Adrenal gland (tissue), 12 donors: Measurements from ENCODE around the gene GPR45. TPM values are rescaled to one million over a fixed set of nuclear protein-coding genes. Genes with fewer than 3 reads are reported as not detected.

ENCODE experiments used
- DNase-seq, 7 donors: peaks; one replicate each; pipeline ENCODE4 v3.0.0-alpha.2; 2019 to 2020
- H3K27ac ChIP-seq, 5 donors: fragments of 200-600 bp; sonication (generic) in 4 of 5; 1 replicate in 3 of 5; 2 replicates in 2 of 5; pipeline versions ENCODE4 v1.5.1 to v1.8.0; 2016 to 2020; ENCODE audit warnings: mild to moderate bottlenecking in 1 of 5
- H3K27me3 ChIP-seq: fragments of 200-600 bp; 2 replicates; pipeline ENCODE4 v1.8.0; 2021
- H3K36me3 ChIP-seq, 2 donors: fragments of 200-600 bp; replicated peaks in 1 of 2; 1 replicate in 1 of 2; 2 replicates in 1 of 2; pipeline versions ENCODE4 v1.5.1 to v1.8.0; 2018 to 2022
- H3K4me1 ChIP-seq, 2 donors: fragments of 200-600 bp; replicated peaks in 1 of 2; 1 replicate in 1 of 2; 2 replicates in 1 of 2; pipeline versions ENCODE4 v1.5.1 to v1.8.0; 2018 to 2021
- H3K4me3 ChIP-seq, 4 donors: fragments of 200-600 bp; sonication (generic) in 3 of 4; one replicate each; pipeline ENCODE4 v1.5.1; 2016 to 2018
- H3K9me3 ChIP-seq, 3 donors: fragments of 200-600 bp; sonication (generic) in 1 of 3; replicated peaks in 1 of 3; 1 replicate in 2 of 3; 2 replicates in 1 of 3; pipeline versions ENCODE4 v1.5.1 to v1.8.0; 2016 to 2021
- CTCF ChIP-seq, 6 experiments: fragments of 450-650 bp in 4 of 6; fragments of 200-600 bp in 2 of 6; sonication (generic) in 1 of 6; IDR thresholded peaks; 1 replicate in 5 of 6; 2 replicates in 1 of 6; pipeline versions ENCODE4 v1.5.1 to v1.8.0; 2016 to 2021; ENCODE audit warnings: antibody characterized with exemption in 6 of 6, mild to moderate bottlenecking in 2 of 6, moderate library complexity in 1 of 6
- POLR2A ChIP-seq, 2 donors: fragments of 450-650 bp; IDR thresholded peaks; one replicate each; pipeline ENCODE4 v1.6.1; 2017; ENCODE audit warnings: antibody characterized with exemption in 2 of 2, mild to moderate bottlenecking in 2 of 2, moderate library complexity in 1 of 2
- WGBS, 4 donors: extraction: QIAGEN DNeasy Blood & Tissue Kit in 2 of 4; methylation state at CpG; one replicate each; pipeline versions ENCODE4 v1.1.5 to v1.1.7; 2013 to 2017; 5-methylcytosine and 5-hydroxymethylcytosine counted together
- intact Hi-C, 2 donors: fragments of 100-400 bp; cut with DNase I; formaldehyde crosslinking; loops; one replicate each; pipeline versions ENCODE4 v1.14.1 to v1.15.0; 2022 to 2023
- polyA plus RNA-seq, 3 donors: library from polyadenylated mRNA; stranded (reverse); fragments of 200-250 nt in 2 of 3; fragments of 350-450 nt in 1 of 3; fragmentation: Illumina TruSeq in 1 of 3; extraction: RNeasy Lipid Tissue Mini Kit (QIAGEN cat#74804) in 1 of 3; gene quantifications; one replicate each; pipeline ENCODE4 v1.2.3, GENCODE V29; 2013 to 2014
- total RNA-seq, 9 donors: library from RNA; depleted of rRNA in 4 of 9; stranded (reverse); fragments of >200 nt in 4 of 9; fragments of 120-200 nt in 1 of 9; fragmentation: NEBNext Ultra II Directional in 1 of 9; extraction: Animal tissue kit (Norgen Biotek cat#: 25700) in 1 of 9; gene quantifications; one replicate each; pipeline versions ENCODE4 v1.1.0 to v1.2.4, GENCODE V29; 2013 to 2023
- donor health status: healthy with polysubstance abuse.
- donor health status: Bipolar disorder and iron deficiency.
- donor health status: DM: yes; HTN: yes; CAD: no.
- donor health status: DM: no; HTN: no; CAD: no.
- donor health status: DM: no; HTN: no; CAD: no.
- donor health status: DM: yes; HTN: yes; CAD: no.

The GPR45 gene
- total and polyA plus RNA-seq, 12 donors: 0.14 TPM; not detected in 11

GRCh38 chr2:105220604-105221003, 20.9 kb upstream of the GPR45 start:
- Histone ChIP-seq H3K4me1 (no peaks in the 10 kb centered on the region), H3K27me3 (no peaks in the 10 kb centered on the region), H3K4me3 (no peak overlapping the region), H3K9me3 (no peaks in the 10 kb centered on the region), H3K36me3 (no peaks in the 10 kb centered on the region), H3K27ac (no peak overlapping the region)
- intact Hi-C loops: no loop called here
- TF ChIP-seq POLR2A (IDR thresholded peaks at IDR 0.05): no peak
- TF ChIP-seq CTCF (IDR thresholded peaks at IDR 0.05): no peak
- no peak for DNase-seq
- 74 to 88% (median 85%) methylated on average over 3 of the region's 3 CpGs for WGBS, 4 donors

GRCh38 chr2:105224444-105224843, 17.1 kb upstream of the GPR45 start:
- no peak for TF ChIP-seq CTCF (IDR thresholded peaks at IDR 0.05)
- no peak for TF ChIP-seq POLR2A (IDR thresholded peaks at IDR 0.05)
- intact Hi-C loops: no loop called here

DNA sequence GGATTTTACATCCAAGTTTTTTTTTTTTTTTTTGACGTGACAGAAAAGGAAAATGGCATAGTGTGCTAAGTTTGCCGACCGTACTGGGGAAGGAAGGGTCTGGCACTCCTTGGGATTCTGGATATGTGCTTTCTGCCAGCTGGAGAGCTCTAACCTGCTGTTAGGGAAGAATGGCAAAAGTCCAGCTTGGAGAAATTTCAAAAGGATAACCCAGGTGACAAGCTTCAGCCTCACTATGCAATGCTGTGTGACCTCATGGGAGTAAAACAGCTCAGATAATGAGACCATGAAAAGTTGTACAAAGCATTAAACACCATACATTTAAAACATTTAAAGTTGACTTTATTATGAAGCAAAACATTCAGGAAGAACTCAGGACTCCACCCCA, 10.3 kb upstream of the GPR45 start:
- Histone ChIP-seq H3K4me3 (no peak overlapping the region), H3K36me3 (no peaks in the 10 kb centered on the region), H3K27ac (no peak overlapping the region), H3K9me3 (no peaks in the 10 kb centered on the region), H3K27me3 (no peaks in the 10 kb centered on the region), H3K4me1 (peaks cover 0 to 10% of the 10 kb centered on the region in 2 donors)
- WGBS, 4 donors: 72 to 95% (median 81%) methylated on average over 3 of the region's 3 CpGs
- no peak for TF ChIP-seq CTCF (IDR thresholded peaks at IDR 0.05)
- no peak for TF ChIP-seq POLR2A (IDR thresholded peaks at IDR 0.05)
- DNase-seq: no peak
- intact Hi-C loops: loop anchor here in 1 of 2 donors (5.0 kb wide), 1 partner anchor 114 kb away; no protein-coding TSS in a partner anchor

More at GRCh38 chr2:105224444-105224843, 17.1 kb upstream of the GPR45 start:
- Histone ChIP-seq H3K4me1 (no peaks in the 10 kb centered on the region), H3K27me3 (no peaks in the 10 kb centered on the region), H3K9me3 (no peaks in the 10 kb centered on the region), H3K27ac (no peak overlapping the region), H3K4me3 (no peak overlapping the region), H3K36me3 (no peaks in the 10 kb centered on the region)
- DNase-seq: no peak
- 81 to 86% (median 82%) methylated on average over 9 of the region's 9 CpGs for WGBS, 4 donors

DNA sequence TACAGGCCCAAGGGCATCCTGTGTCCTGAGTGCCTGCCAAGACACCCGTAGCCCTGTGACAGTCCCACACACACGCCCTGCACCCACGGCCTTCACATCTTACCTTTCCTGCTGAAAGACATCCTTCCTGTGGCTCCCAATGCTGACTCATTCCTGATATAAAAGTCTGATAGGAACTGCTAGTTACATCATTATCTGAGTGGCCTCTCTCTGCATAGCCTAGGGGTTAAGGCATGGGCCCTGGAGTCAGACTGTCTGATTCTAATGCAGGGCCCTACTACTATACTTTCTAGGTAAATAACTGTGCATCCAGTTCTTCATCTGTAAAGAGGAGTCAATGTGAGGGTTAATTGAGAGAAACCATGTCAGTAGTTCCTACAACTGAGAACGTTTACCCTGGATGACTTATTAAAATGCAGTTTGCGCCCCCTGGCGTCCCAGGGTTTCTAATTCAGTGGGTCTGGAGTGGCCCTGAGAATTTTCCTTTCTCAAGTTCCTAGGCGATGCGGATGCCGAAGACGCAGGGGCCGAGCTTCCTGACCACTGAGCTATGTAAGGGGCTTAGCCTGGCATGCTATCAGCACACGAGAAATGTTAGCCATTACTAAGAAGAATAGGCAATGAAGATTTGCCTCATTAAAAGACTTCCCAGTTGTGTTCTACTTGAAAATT, 6.0 kb upstream of the GPR45 start:
- no peaks in the 10 kb centered on the region for H3K9me3 ChIP-seq
- H3K4me1 ChIP-seq: peaks cover 0 to 10% of the 10 kb centered on the region in 2 donors
- H3K4me3 ChIP-seq: no peak overlapping the region
- no peaks in the 10 kb centered on the region for H3K36me3 ChIP-seq
- peak; percentile 70 to 93 (median 88) for DNase-seq
- H3K27me3 ChIP-seq: no peaks in the 10 kb centered on the region
- peak overlapping the region in 1 of 5 donors; percentile 6 for H3K27ac ChIP-seq
- intact Hi-C loops: no loop called here
- TF ChIP-seq POLR2A (IDR thresholded peaks at IDR 0.05): no peak
- peak; percentile 62 to 73 (median 71) for TF ChIP-seq CTCF (IDR thresholded peaks at IDR 0.05)
- WGBS, 4 donors: 10 to 13% (median 10%) methylated on average over 12 of the region's 12 CpGs
